HUES6 (cell line): Measurements from ENCODE around the gene RASA1.

Source experiments
- H3K27ac ChIP-seq: 2 replicates; pipeline ENCODE4 v1.7.0; 2013; ENCODE audit warnings: low read depth, mild to moderate bottlenecking, low read length, inconsistent platforms
- H3K27me3 ChIP-seq: 2 replicates; pipeline ENCODE4 v1.6.1; 2013; ENCODE audit warnings: low read length; ENCODE audit not compliant: control insufficient read depth, insufficient read depth
- H3K36me3 ChIP-seq: 2 replicates; pipeline ENCODE4 v1.6.1; 2013; ENCODE audit warnings: low read length; ENCODE audit not compliant: control insufficient read depth, insufficient read depth
- H3K4me1 ChIP-seq: 2 replicates; pipeline ENCODE4 v1.6.1; 2013; ENCODE audit warnings: low read length; ENCODE audit not compliant: control insufficient read depth, insufficient read depth
- H3K4me3 ChIP-seq: 2 replicates; pipeline ENCODE4 v1.5.1; 2013; ENCODE audit warnings: low read depth, low read length
- H3K9ac ChIP-seq: one replicate; pipeline ENCODE4 v1.6.1; 2013; ENCODE audit warnings: mild to moderate bottlenecking, low read length
- H3K9me3 ChIP-seq: 2 replicates; pipeline ENCODE4 v1.6.1; 2013; ENCODE audit warnings: low read depth, low read length; ENCODE audit not compliant: control insufficient read depth, insufficient read depth

RASA1 gene

DNA sequence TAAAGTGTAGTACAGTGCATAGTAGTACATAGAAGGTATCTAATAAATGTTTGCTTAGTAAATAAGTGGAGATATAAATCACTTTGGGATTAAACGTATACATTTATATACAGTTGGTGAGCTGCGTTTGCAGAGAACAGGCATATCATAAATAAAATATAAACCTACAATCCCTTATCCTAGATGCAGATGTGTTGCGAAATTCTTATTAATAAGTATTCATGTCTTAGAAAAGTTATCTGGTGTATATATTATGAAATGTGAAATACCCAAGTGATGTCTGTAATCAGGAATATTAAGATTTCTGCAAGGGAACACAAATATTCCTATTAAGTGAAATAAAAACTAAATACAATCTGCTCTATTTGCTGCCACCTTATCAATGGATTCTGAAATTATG lies 136.2 kb downstream of the RASA1 start:
- Histone ChIP-seq H3K9ac (no peak overlapping the region), H3K36me3 (peaks cover 98% of the 10 kb centered on the region)

GRCh38 chr5:87404359-87404758 lies 136.7 kb downstream of the RASA1 start:
- no peak overlapping the region for H3K9ac ChIP-seq
- H3K4me1 ChIP-seq = no peaks in the 10 kb centered on the region
- no peaks in the 10 kb centered on the region for H3K9me3 ChIP-seq
- H3K27me3 ChIP-seq = no peaks in the 10 kb centered on the region
- H3K4me3 ChIP-seq = no peak overlapping the region
- peaks cover 98% of the 10 kb centered on the region for H3K36me3 ChIP-seq
- H3K27ac ChIP-seq = no peak overlapping the region

More for the DNA sequence above, 136.2 kb downstream of the RASA1 start:
- H3K4me1 ChIP-seq = no peaks in the 10 kb centered on the region
- H3K27ac ChIP-seq = no peak overlapping the region
- H3K9me3 ChIP-seq = no peaks in the 10 kb centered on the region
- H3K27me3 ChIP-seq = no peaks in the 10 kb centered on the region
- no peak overlapping the region for H3K4me3 ChIP-seq

GRCh38 chr5:87405472-87406155 lies 137.9 kb downstream of the RASA1 start:
- H3K36me3 ChIP-seq = peaks cover 95% of the 10 kb centered on the region
- no peak overlapping the region for H3K4me3 ChIP-seq
- no peak overlapping the region for H3K27ac ChIP-seq
- H3K9me3 ChIP-seq = no peaks in the 10 kb centered on the region
- H3K9ac ChIP-seq = no peak overlapping the region
- H3K4me1 ChIP-seq = no peaks in the 10 kb centered on the region
- no peaks in the 10 kb centered on the region for H3K27me3 ChIP-seq

GRCh38 chr5:87408204-87408603 lies 140.5 kb downstream of the RASA1 start:
- H3K9ac ChIP-seq = no peak overlapping the region
- H3K27me3 ChIP-seq = no peaks in the 10 kb centered on the region
- H3K27ac ChIP-seq = no peak overlapping the region
- no peak overlapping the region for H3K4me3 ChIP-seq
- no peaks in the 10 kb centered on the region for H3K4me1 ChIP-seq
- H3K9me3 ChIP-seq = no peaks in the 10 kb centered on the region
- peaks cover 76% of the 10 kb centered on the region for H3K36me3 ChIP-seq

- Histone ChIP-seq H3K27me3 (no peaks in the 10 kb centered on the region), H3K36me3 (peaks cover 49% of the 10 kb centered on the region), H3K27ac (no peak overlapping the region), H3K9ac (no peak overlapping the region), H3K4me3 (no peak overlapping the region), H3K4me1 (no peaks in the 10 kb centered on the region), H3K9me3 (no peaks in the 10 kb centered on the region)
Observed at GRCh38 chr5:87410931-87411330, 143.2 kb downstream of the RASA1 start.

DNA sequence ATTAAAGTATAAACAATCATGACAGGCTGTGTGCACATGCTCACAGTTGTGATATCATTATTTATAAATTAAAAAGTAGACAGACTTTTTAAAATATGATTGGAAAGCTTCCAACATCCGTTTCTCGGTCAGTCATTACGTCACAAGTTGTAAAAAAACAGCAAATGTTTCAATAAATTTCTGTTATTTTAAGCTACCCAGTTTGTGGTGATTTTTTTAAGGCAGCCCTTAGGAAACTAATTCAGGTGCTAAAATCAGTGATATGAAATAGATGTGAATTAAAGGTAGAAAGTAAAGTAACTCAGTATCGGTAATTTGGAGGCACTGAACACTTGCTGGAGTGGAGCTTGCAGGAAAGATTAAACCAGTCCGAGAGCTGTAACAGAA lies 143.9 kb downstream of the RASA1 start:
- H3K9ac ChIP-seq = peak overlapping the region; percentile 95
- H3K9me3 ChIP-seq = no peaks in the 10 kb centered on the region
- no peak overlapping the region for H3K27ac ChIP-seq
- peak overlapping the region; percentile 97 for H3K4me3 ChIP-seq
- no peaks in the 10 kb centered on the region for H3K4me1 ChIP-seq
- H3K36me3 ChIP-seq = peaks cover 43% of the 10 kb centered on the region
- H3K27me3 ChIP-seq = no peaks in the 10 kb centered on the region

DNA sequence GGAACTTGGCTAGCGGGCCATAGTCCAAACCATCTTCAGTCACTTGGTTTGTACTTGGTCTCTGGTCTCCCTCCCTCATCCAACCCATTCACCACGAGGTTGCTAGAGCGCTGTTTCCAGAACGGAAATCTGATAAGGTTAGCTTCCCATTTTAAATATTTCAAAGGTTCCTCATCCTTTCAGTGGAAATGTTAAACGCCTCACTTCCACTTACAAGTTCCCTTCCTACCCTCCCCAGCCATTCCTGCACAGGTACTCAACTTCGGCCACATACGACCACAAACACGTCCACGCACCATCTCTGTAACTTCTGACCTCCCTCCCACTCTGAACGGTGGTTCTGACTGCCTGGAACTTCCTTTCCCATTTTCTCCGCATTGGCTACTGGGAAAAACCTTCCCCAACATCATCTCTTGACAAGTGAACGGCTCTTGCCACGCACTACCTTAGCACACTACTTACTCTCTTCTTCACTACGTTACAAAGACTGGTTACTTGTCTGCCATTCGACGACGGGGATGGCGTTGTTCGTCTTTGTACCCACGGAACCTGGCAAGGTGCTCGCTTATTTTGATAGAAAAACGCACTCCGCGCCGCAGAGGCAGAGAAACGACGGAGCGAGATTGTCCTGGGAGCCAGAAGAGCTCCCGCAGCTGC lies 144.4 kb downstream of the RASA1 start:
- H3K36me3 ChIP-seq = peaks cover 38% of the 10 kb centered on the region

GRCh38 chr5:87412630-87413342 lies 145.1 kb downstream of the RASA1 start, which contains the start of gene CCNH:
TSS of gene CCNH (minus strand) at chr5:87412930. CDS start at chr5:87412794, 136 bp downstream.
- Histone ChIP-seq H3K27ac (peak within 1 kb of the TSS; percentile 80), H3K27me3 (no peaks in the 10 kb centered on the region), H3K4me3 (peak within 1 kb of the TSS; percentile 97), H3K9ac (peak within 1 kb of the TSS; percentile 95), H3K9me3 (no peaks in the 10 kb centered on the region), H3K36me3 (peaks cover 31% of the 10 kb centered on the region), H3K4me1 (no peaks in the 10 kb centered on the region)

More for the DNA sequence above, 144.4 kb downstream of the RASA1 start:
- H3K27ac ChIP-seq = peak overlapping the region; percentile 80
- peak overlapping the region; percentile 97 for H3K4me3 ChIP-seq
- H3K4me1 ChIP-seq = no peaks in the 10 kb centered on the region
- H3K27me3 ChIP-seq = no peaks in the 10 kb centered on the region
- H3K9me3 ChIP-seq = no peaks in the 10 kb centered on the region
- H3K9ac ChIP-seq = peak overlapping the region; percentile 95

DNA sequence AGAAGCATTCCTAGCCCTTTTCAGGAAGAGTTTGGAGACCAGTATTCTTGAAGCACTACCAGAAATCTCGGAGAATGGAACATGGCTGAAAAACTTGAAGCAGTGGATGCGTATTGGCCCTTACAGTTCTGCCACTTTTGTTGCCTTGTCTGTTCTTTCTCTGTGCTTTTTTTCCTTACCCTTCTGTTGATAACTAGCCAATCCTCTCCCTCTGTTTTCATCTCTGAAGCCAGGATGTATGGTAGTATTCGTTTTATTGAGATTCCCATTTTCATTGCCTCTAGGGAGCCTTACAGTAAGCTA lies 145.6 kb downstream of the RASA1 start:
- H3K36me3 ChIP-seq = peaks cover 27% of the 10 kb centered on the region
- no peaks in the 10 kb centered on the region for H3K4me1 ChIP-seq
- peak overlapping the region; percentile 75 for H3K9ac ChIP-seq
- peak overlapping the region; percentile 60; the same call in 1 of the 2 replicates for H3K27ac ChIP-seq
- peak overlapping the region; percentile 97 for H3K4me3 ChIP-seq
- no peaks in the 10 kb centered on the region for H3K27me3 ChIP-seq
- no peaks in the 10 kb centered on the region for H3K9me3 ChIP-seq

DNA sequence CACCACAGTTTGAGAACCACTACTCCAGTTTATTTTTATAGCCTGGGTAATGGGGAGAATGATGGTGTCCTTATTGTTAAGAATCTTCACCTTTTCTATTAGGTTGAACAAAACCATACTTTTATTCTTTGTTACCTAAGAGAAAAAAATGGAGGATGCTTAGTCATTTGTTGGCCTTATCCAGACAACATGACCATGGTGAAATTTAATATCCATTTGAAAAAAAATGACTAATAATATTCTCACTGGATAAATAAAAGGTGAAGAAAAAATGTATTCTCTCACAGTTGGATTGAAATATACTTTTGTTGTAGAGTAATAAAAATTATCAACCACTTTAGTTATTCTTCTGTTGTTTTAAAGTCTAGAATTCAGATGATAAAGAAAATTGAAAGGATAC lies 150.8 kb downstream of the RASA1 start:
- Histone ChIP-seq H3K4me3 (no peak overlapping the region), H3K9me3 (no peaks in the 10 kb centered on the region), H3K4me1 (no peaks in the 10 kb centered on the region), H3K36me3 (no peaks in the 10 kb centered on the region), H3K9ac (no peak overlapping the region), H3K27ac (no peak overlapping the region), H3K27me3 (no peaks in the 10 kb centered on the region)

- no peak overlapping the region for H3K9ac ChIP-seq
- no peak overlapping the region for H3K4me3 ChIP-seq
- no peaks in the 10 kb centered on the region for H3K9me3 ChIP-seq
- no peaks in the 10 kb centered on the region for H3K36me3 ChIP-seq
- H3K4me1 ChIP-seq = no peaks in the 10 kb centered on the region
- H3K27me3 ChIP-seq = no peaks in the 10 kb centered on the region
- no peak overlapping the region for H3K27ac ChIP-seq
Observed at GRCh38 chr5:87421307-87421706, 153.6 kb downstream of the RASA1 start.
